Esophagus squamous epithelium (tissue), 4 donors: Measurements from ENCODE around the gene TRPC4.

Experiments
- CTCF ChIP-seq, 6 experiments: fragments of 450-650 bp in 4 of 6; fragments of 200-600 bp in 2 of 6; sonication (generic) in 2 of 6; IDR thresholded peaks; one replicate each; pipeline ENCODE4 v1.5.1; 2016 to 2019; ENCODE audit warnings: antibody characterized with exemption in 6 of 6, mild to moderate bottlenecking in 4 of 6, moderate library complexity in 4 of 6
- POLR2A ChIP-seq, 4 donors: fragments of 450-650 bp; IDR thresholded peaks; one replicate each; pipeline ENCODE4 v1.6.1; 2017; ENCODE audit warnings: antibody characterized with exemption in 4 of 4, mild to moderate bottlenecking in 4 of 4, moderate library complexity in 3 of 4

- TF ChIP-seq CTCF (IDR thresholded peaks at IDR 0.05) (no peak), POLR2A (IDR thresholded peaks at IDR 0.05) (no peak)
Observed at GRCh38 chr13:37617173-37617572, 252.4 kb downstream of the TRPC4 start.
